Cardiac fibroblast (primary cell): ENCODE measurements around the gene FADD.

Source experiments
- DNase-seq, 2 donors: peaks; one replicate each; pipeline versions ENCODE4 v3.0.0 to v3.0.0-alpha.2; 2010; ENCODE audit warnings: low read depth in 2 of 2
- H3K4me3 ChIP-seq, 2 donors: replicated peaks in 1 of 2; 1 replicate in 1 of 2; 2 replicates in 1 of 2; pipeline ENCODE4 v1.5.1; 2011; ENCODE audit warnings: low read depth in 2 of 2, low read length in 2 of 2, mild to moderate bottlenecking in 2 of 2, moderate library complexity in 1 of 2
- CTCF ChIP-seq: IDR thresholded peaks from one replicate; pipeline ENCODE4 v1.5.1; 2011; ENCODE audit warnings: low read depth, mild to moderate bottlenecking, low read length, inconsistent platforms

Gene FADD

DNA sequence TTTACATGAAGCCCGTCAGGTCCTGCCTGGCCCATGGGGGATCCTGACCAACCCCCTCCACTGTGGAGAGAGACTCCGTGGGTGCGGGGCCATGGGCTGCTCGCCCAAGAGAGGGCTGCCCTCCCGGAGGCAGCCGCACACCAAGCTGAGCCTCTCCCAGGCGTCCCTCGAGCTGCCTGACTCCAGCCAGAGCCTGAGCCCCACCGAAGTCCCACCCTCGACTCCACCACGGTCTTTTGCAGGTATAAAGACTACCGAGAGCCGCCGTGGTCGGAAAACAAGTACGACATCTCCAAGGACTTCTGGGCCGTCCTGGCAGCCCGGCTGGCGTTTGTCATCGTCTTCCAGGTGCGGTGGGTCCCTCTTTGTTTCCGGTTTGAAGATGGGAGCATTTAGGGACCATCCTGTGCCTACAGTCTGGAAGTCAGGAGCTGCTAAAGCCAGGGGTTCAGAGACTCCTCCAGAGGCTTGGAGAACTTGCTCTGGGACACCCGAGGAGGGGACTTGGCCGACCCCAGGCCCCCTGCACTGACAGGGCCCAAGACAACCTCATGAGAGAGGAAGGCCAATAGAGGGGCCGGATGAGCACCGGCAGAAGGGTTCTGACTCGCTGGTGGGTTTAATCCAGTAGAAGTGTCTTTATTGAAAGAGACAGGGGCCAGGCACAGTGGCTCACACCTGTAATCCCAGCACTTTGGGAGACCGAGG is 17.6 kb upstream of the FADD start:
- TF ChIP-seq CTCF, result no peak
- no peak for DNase-seq

GRCh38 chr11:70186420-70186819 is 16.7 kb upstream of the FADD start:
- H3K4me3 ChIP-seq, result no peak overlapping the region
- no peak for DNase-seq
- TF ChIP-seq CTCF, result no peak

More for the DNA sequence above, 17.6 kb upstream of the FADD start:
- no peak overlapping the region for H3K4me3 ChIP-seq

DNA sequence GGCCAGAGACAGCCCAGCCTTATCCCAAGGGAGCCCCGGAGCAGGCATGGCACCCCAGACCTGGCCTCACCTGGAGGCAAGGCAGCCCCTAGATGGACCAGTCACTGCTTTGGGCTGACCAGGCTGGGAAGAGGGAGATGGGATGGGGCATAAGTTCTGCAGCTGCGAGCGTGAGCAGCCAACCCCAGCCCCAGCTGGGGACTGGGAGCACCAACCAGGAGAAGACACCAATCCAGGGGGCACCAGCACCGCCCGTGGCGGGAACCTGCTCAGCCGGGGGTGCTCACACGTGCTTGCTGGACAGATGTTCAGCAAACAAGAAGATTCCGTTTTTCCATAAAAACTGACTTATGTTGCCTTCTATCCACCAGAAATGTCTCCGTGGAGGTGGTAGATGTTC is 16.2 kb upstream of the FADD start:
- H3K4me3 ChIP-seq, result no peak overlapping the region
- TF ChIP-seq CTCF, result no peak
- no peak for DNase-seq

GRCh38 chr11:70187771-70188170 is 15.3 kb upstream of the FADD start:
- DNase-seq, result no peak
- TF ChIP-seq CTCF, result no peak
- H3K4me3 ChIP-seq, result no peak overlapping the region

GRCh38 chr11:70189622-70190021 is 13.5 kb upstream of the FADD start:
- no peak for DNase-seq
- H3K4me3 ChIP-seq, result no peak overlapping the region
- no peak for TF ChIP-seq CTCF

DNA sequence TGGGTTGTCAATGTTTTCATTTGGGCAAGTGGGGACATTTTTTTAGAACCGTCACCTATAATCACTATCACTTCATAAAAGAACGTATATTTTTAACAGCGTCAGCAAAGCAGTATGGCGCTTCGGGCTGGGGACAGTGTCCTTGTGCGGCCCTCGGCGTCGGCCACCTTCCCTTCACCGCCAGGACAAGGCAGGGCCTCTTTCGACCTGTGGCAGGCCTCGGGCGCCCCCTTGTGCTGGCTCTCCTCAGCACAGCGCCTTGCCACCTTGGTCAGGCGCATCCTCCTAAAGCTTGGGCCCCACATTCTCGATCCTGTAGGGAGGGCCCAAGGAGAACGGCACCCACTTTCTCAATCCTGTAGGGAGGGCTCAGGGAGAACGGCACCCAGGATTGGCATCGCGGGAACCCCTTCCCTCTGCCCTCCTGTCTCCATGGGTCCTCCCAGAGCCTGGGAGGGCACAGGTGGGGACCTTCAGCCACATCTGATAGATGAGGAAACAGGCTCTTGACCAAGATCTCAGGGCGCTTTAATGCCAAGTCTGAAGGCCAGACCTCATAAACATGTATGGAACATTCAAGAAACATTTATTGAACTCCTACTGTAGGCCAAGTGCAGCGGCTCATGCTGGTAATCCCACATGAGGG is 11.5 kb upstream of the FADD start:
- TF ChIP-seq CTCF, result peak; percentile 95
- no peak overlapping the region for H3K4me3 ChIP-seq
- DNase-seq, result peak; percentile 64 to 67
